Measurements from ENCODE around the gene MRM3. TPM values are rescaled to one million over a fixed set of nuclear protein-coding genes. Genes with fewer than 3 reads are reported as not detected.
"Not testable (repeated sequence)": the region's sequence is repeated elsewhere in the genome, so short reads cannot be mapped to it uniquely, and the experiment has no call there.

The MRM3 gene
- total RNA-seq, 1 donor from 2014 or later = 29.3 TPM

DNA sequence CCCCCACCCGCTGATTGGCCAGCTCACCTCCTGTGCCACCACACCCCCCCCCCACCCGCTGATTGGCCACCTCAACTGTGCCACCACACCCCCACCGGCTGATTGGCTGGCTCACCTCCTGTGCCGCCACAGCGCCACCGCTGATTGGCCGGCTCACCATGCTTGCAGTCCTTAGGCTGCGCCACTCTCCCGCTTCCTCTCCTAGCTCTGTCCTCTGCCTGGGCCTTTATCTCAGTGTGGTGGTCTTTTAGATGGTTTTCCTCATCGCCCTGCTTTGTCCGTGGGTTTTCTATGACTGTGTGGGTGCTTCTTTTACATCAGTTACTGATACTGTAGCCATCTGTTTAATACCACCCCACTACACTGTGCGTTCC is 8.7 kb downstream of the MRM3 start:
- peaks cover 45% of the 10 kb centered on the region for H3K36me3 Mint-ChIP-seq (ENCODE audit: low read depth)
- H3K9me3 Mint-ChIP-seq; H3K4me1 Mint-ChIP-seq (ENCODE audit: low read depth); H3K27ac Mint-ChIP-seq; H3K4me3 Mint-ChIP-seq (ENCODE audit: low read depth); intact Hi-C loops (cut with micrococcal nuclease); DNase-seq (ENCODE audit: low spot score); H3K27me3 Mint-ChIP-seq (ENCODE audit: low read depth): not testable (repeated sequence)

DNA sequence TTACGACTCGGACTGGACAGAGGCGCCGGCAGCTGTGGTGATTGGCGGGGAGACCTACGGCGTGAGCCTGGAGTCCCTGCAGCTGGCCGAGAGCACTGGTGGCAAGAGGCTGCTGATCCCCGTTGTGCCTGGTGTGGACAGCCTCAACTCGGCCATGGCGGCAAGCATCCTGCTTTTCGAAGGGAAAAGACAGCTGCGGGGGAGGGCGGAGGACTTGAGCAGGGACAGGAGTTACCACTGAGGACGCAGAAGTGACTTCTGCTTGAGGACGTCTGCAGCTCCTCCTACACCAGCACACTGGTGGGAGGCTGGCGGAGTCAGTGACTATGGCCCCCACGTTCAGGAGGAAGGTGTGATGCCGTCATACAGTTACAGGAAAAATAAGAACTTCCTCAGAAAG is 9.7 kb downstream of the MRM3 start:
- no peak for DNase-seq (ENCODE audit: low spot score)
- H3K27ac Mint-ChIP-seq = no peak overlapping the region
- peaks cover 4% of the 10 kb centered on the region for H3K4me1 Mint-ChIP-seq (ENCODE audit: low read depth)
- intact Hi-C loops (cut with micrococcal nuclease) = no loop called here
- H3K9me3 Mint-ChIP-seq = no peaks in the 10 kb centered on the region
- H3K4me3 Mint-ChIP-seq (ENCODE audit: low read depth) = no peak overlapping the region
- no peaks in the 10 kb centered on the region for H3K27me3 Mint-ChIP-seq (ENCODE audit: low read depth)
- peaks cover 43% of the 10 kb centered on the region for H3K36me3 Mint-ChIP-seq (ENCODE audit: low read depth)

DNA sequence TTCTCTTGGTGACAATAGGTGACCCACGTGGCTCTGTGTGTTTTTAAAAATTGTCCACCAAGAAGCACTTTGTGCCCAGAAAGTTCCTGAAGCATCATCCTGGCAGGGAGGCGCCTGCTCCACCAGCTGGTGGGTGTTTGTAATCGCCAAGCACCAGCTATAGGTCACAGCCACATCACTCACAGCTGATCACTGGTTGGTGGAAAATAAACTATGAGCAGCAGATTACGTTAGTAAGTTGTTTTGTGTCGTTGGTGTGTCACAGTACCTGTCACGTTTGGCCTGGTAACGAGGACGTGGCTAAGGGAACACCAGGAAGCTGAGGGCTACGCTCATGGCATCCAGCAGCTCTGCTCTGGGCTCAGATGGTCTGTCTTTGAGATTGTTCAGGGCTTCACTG is 10.1 kb downstream of the MRM3 start:
- H3K27ac Mint-ChIP-seq = no peak overlapping the region
- no peaks in the 10 kb centered on the region for H3K9me3 Mint-ChIP-seq
- peaks cover 4% of the 10 kb centered on the region for H3K4me1 Mint-ChIP-seq (ENCODE audit: low read depth)
- H3K4me3 Mint-ChIP-seq (ENCODE audit: low read depth) = no peak overlapping the region
- no peaks in the 10 kb centered on the region for H3K27me3 Mint-ChIP-seq (ENCODE audit: low read depth)
- peaks cover 40% of the 10 kb centered on the region for H3K36me3 Mint-ChIP-seq (ENCODE audit: low read depth)
- intact Hi-C loops (cut with micrococcal nuclease) = no loop called here
- DNase-seq (ENCODE audit: low spot score) = no peak

DNA sequence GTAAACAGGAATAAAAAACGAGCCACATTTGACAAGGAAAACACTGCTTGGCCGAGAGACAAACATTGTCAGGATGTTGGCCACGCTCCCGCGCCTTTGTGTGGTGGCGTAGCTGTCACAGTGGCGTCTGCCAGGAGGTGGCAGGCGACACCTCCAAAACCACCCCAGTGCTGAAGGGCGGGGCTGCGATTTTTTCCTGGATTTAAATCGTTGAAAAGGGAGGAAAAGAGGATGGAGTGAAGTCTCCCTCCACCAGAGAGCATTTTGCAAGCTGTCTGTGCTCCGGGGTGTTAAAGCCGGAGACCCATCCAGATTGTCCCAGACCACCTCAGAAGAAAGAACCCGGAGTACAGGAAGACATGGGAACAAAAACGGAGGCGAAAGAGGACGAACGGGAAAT is 12.7 kb downstream of the MRM3 start:
- Mint-ChIP-seq H3K27me3 (ENCODE audit: low read depth) (no peaks in the 10 kb centered on the region), H3K36me3 (ENCODE audit: low read depth) (peaks cover 24% of the 10 kb centered on the region), H3K4me3 (ENCODE audit: low read depth) (no peak overlapping the region), H3K4me1 (ENCODE audit: low read depth) (peaks cover 4% of the 10 kb centered on the region), H3K9me3 (no peaks in the 10 kb centered on the region), H3K27ac (no peak overlapping the region)
- intact Hi-C loops (cut with micrococcal nuclease) = loop anchor here (1.0 kb wide), 1 partner anchor 186 kb away; no protein-coding TSS in a partner anchor
- no peak for DNase-seq (ENCODE audit: low spot score)

DNA sequence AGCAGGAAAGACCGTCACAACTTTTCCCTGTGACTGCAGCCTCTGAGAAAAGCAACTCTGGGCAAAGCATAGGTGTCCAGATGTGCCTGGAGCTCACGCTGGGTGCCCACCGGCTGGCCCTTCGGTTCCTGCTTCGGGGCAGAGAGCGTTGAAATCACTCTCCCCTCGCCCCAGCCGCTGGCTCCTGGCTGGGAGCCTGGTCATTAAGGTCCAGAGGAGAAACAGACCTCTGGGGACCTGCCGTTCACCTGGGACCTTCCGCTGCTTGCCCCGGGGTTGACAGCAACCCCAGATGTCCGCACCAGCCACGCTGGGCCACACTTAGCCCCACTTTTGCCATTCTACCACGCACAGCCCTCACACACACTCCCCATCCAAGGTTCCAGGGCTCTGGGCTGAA is 13.1 kb downstream of the MRM3 start:
- Mint-ChIP-seq H3K27ac (no peak overlapping the region), H3K27me3 (ENCODE audit: low read depth) (no peaks in the 10 kb centered on the region), H3K36me3 (ENCODE audit: low read depth) (peaks cover 21% of the 10 kb centered on the region), H3K4me3 (ENCODE audit: low read depth) (no peak overlapping the region), H3K4me1 (ENCODE audit: low read depth) (peaks cover 4% of the 10 kb centered on the region), H3K9me3 (no peaks in the 10 kb centered on the region)
- no peak for DNase-seq (ENCODE audit: low spot score)
- intact Hi-C loops (cut with micrococcal nuclease) = no loop called here

DNA sequence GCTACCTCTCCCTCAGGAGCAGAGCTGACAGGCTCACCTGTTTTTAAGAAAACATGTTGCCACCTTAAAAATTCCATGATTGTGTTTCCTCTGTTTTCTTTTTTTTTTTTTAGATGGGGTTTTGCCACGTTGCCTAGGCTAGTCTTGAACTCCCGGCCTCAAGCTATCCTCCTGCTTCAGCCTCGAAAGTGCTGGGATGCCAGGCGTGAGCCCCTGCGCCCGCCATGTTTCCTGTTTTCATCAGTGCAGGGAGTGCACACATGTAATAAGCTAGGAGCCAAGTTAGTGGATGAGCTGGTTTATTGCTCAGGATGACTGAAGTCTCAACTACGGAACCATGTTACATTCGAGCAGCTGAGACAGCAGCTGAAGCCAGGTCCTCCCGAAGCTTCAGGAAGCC is 13.6 kb downstream of the MRM3 start:
- no peak for DNase-seq (ENCODE audit: low spot score)
- Mint-ChIP-seq H3K9me3 (no peaks in the 10 kb centered on the region), H3K36me3 (ENCODE audit: low read depth) (peaks cover 19% of the 10 kb centered on the region), H3K27ac (no peak overlapping the region), H3K27me3 (ENCODE audit: low read depth) (no peaks in the 10 kb centered on the region), H3K4me3 (ENCODE audit: low read depth) (no peak overlapping the region), H3K4me1 (ENCODE audit: low read depth) (peaks cover 4% of the 10 kb centered on the region)
- intact Hi-C loops (cut with micrococcal nuclease) = no loop called here

DNA sequence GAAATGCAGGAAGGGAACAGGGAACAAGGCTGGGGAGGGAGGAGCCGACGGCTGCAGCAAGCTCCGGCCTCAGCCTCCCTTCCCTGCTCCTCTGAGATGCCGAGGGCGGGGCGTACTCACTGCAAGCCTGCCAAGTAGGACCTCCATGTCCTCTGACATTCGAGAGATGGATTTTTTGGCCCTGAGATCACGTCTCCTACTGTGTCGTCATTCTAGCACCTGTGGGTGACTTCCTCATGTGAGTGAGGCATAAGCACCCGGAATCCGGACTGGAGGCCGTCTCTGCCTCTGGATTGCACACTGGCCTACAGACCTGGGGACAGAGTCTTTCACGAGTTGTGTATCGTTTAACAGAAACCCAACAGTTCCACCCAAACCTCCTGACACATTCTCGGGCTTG is 14.5 kb downstream of the MRM3 start:
- Mint-ChIP-seq H3K36me3 (ENCODE audit: low read depth) (peaks cover 11% of the 10 kb centered on the region), H3K27ac (no peak overlapping the region), H3K9me3 (no peaks in the 10 kb centered on the region), H3K4me1 (ENCODE audit: low read depth) (peaks cover 4% of the 10 kb centered on the region), H3K27me3 (ENCODE audit: low read depth) (no peaks in the 10 kb centered on the region), H3K4me3 (ENCODE audit: low read depth) (no peak overlapping the region)
- DNase-seq (ENCODE audit: low spot score) = no peak
- intact Hi-C loops (cut with micrococcal nuclease) = no loop called here

DNA sequence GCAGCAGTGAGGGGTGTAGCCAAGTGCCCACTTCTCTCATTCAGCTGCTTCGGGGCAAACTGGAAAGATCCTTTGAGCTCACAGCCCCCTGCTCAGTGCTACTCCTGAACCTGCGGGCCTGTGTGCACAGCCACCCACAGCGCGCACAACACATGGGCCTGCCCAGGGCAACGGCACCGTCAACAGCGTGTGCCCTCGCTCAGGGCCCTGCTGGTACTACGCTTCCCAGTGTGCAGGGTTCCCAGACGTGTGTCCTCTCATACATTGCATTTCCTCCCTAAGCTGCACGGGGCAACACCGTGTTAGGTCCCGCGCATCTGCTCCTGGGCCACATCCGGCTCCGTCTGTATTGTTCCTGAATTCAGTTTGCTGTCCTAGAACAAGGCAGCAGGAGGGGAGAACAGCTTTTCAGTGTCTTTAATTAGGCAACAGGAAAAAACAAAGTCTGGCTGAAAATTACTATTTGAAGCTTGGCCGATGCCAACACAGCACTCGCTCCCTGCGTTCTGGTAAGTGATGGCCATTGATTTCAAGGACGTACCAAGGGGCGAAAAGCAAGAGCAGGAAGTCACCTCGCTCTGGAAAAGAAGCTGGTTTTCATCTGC is 15.2 kb downstream of the MRM3 start:
- Mint-ChIP-seq H3K9me3 (no peaks in the 10 kb centered on the region), H3K36me3 (ENCODE audit: low read depth) (peaks cover 6% of the 10 kb centered on the region), H3K4me3 (ENCODE audit: low read depth) (no peak overlapping the region), H3K4me1 (ENCODE audit: low read depth) (peaks cover 4% of the 10 kb centered on the region), H3K27me3 (ENCODE audit: low read depth) (no peaks in the 10 kb centered on the region), H3K27ac (no peak overlapping the region)
- intact Hi-C loops (cut with micrococcal nuclease) = no loop called here
- no peak for DNase-seq (ENCODE audit: low spot score)

DNA sequence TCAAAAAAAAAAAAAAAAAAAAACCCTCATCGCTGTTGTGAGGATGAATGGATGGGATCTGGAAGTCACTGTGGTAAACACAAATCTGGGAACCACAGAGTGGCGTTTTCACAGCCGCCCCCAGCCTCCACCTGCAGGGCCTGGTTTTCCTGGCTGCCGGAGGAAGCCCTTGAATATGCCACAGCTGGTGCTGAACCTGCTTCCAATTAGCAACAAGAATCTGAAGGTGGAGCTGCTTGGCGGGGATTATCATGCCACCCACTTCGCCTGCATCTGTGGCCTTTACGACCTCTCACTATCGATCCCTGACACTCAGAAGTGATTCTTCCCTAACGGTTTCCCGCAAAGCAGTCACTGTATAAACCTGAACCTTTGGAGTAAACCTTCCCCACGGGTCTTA is 16.1 kb downstream of the MRM3 start:
- no peak for DNase-seq (ENCODE audit: low spot score)
- H3K9me3 Mint-ChIP-seq = no peaks in the 10 kb centered on the region
- intact Hi-C loops (cut with micrococcal nuclease) = no loop called here
- no peaks in the 10 kb centered on the region for H3K27me3 Mint-ChIP-seq (ENCODE audit: low read depth)
- no peak overlapping the region for H3K4me3 Mint-ChIP-seq (ENCODE audit: low read depth)
- peaks cover 4% of the 10 kb centered on the region for H3K4me1 Mint-ChIP-seq (ENCODE audit: low read depth)
- no peaks in the 10 kb centered on the region for H3K36me3 Mint-ChIP-seq (ENCODE audit: low read depth)
- H3K27ac Mint-ChIP-seq = no peak overlapping the region

DNA sequence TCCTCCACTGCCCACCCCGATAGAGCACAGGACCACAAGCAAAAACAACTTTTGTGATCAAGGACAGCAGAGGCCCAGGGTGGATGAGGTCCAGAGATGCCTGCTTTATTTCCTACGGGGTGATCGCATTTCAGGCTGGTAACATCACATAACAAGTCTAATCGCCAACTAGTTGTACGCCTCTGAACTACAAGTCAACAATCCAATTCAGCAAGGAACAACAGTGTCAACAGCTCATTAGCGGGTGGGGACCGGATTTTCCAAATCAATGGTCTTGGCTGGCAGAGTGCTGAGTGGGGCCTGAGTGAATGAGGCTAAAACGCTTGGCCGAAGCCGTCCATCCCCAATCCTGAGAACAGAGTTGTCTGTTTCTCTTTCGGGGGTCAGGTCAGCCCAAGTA is 17.1 kb downstream of the MRM3 start:
- H3K36me3 Mint-ChIP-seq (ENCODE audit: low read depth) = no peaks in the 10 kb centered on the region
- H3K9me3 Mint-ChIP-seq = no peaks in the 10 kb centered on the region
- no peak for DNase-seq (ENCODE audit: low spot score)
- no peak overlapping the region for H3K4me3 Mint-ChIP-seq (ENCODE audit: low read depth)
- peaks cover 4% of the 10 kb centered on the region for H3K4me1 Mint-ChIP-seq (ENCODE audit: low read depth)
- H3K27me3 Mint-ChIP-seq (ENCODE audit: low read depth) = no peaks in the 10 kb centered on the region
- intact Hi-C loops (cut with micrococcal nuclease) = no loop called here
- no peak overlapping the region for H3K27ac Mint-ChIP-seq

DNA sequence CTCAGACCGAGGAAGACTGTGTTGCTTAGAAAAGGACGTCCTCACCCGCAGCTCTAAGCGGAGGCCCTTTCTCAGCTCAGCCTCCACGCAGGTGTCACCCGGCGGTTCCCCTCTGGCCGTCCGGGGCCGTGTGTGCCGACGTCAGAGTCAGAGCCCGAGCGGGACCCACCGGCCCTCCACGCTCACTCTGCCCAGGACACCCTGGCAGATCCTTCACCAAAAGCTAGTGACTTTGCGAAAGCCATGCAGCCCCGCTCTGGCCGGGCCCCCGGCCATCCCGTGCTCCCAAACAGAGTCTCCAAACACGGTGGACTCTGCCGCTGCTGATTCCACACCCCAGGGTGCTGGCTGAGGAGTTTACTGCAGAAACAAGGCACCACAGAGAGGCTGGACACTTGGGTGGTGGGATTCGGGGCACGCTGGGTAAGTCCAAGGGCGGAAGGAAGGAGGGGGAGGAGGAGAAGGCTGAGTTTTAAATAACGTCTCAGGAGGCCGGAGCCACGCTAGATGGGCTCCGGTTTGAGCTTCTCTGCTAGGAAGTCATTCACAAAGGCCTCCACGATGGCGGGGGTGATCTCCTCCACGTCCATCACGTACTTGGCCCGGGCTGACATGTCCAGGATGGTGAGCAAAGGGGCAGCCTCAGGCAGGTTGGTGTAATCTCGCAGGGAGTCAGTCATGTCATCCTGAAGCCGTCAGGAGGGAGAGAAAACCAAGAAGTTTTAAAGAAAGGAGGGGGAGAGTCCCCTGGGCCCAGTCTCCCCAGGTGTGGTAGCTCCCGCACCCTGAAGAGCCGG is 18.5 kb downstream of the MRM3 start:
- Mint-ChIP-seq H3K27ac (no peak overlapping the region), H3K36me3 (ENCODE audit: low read depth) (no peaks in the 10 kb centered on the region), H3K4me3 (ENCODE audit: low read depth) (no peak overlapping the region), H3K4me1 (ENCODE audit: low read depth) (no peaks in the 10 kb centered on the region), H3K9me3 (no peaks in the 10 kb centered on the region), H3K27me3 (ENCODE audit: low read depth) (no peaks in the 10 kb centered on the region)
- no peak for DNase-seq (ENCODE audit: low spot score)
- intact Hi-C loops (cut with micrococcal nuclease) = no loop called here

DNA sequence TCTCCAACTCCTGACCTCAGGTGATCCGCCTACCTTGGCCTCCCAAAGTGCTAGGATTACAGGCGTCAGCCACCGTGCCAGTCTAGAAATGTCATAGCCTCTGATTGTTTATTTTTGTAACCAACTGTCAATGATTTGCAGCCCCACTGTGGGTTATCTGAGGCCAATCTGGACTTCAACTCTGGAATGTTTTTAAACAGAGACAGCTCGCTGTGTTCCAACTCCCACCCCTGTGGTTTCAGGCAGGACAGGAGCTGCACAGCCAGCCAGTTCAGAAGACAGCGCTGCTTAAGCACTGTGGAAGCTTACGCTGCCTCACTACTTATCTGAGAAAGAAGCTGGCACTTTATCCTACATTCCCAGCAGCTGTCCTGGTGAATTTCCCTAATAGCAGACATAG is 19.5 kb downstream of the MRM3 start:
- H3K36me3 Mint-ChIP-seq (ENCODE audit: low read depth) = no peaks in the 10 kb centered on the region
- H3K4me1 Mint-ChIP-seq (ENCODE audit: low read depth) = no peaks in the 10 kb centered on the region
- intact Hi-C loops (cut with micrococcal nuclease) = no loop called here
- DNase-seq (ENCODE audit: low spot score) = no peak
- H3K27ac Mint-ChIP-seq = no peak overlapping the region
- no peak overlapping the region for H3K4me3 Mint-ChIP-seq (ENCODE audit: low read depth)
- no peaks in the 10 kb centered on the region for H3K9me3 Mint-ChIP-seq
- no peaks in the 10 kb centered on the region for H3K27me3 Mint-ChIP-seq (ENCODE audit: low read depth)

DNA sequence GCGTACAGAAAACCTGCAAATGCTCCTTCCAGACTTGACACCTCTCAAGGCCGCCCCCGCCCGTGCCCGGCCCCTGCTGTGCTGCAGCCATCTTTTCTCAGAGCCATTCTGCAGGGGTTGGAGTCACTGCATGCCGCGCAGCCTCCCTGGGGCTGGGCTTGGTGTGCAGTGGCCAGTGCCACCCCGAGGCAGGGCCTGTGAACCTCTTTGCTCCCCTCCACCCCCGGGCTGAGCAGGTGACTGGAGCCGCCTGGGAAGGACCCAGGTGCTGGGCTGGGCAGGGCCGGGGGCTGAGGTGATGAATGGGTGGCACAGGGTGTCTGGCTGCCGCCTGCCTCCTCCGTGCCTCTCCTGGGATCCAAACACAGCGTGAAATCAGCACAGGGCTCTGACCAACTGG is 20.3 kb downstream of the MRM3 start:
- no peak for DNase-seq (ENCODE audit: low spot score)
- Mint-ChIP-seq H3K9me3 (no peaks in the 10 kb centered on the region), H3K4me3 (ENCODE audit: low read depth) (no peak overlapping the region), H3K36me3 (ENCODE audit: low read depth) (no peaks in the 10 kb centered on the region), H3K27ac (no peak overlapping the region), H3K4me1 (ENCODE audit: low read depth) (no peaks in the 10 kb centered on the region), H3K27me3 (ENCODE audit: low read depth) (no peaks in the 10 kb centered on the region)
- intact Hi-C loops (cut with micrococcal nuclease) = no loop called here
